ENCODE data around the gene PRDM5. TPM values are rescaled to one million over a fixed set of nuclear protein-coding genes. Genes with fewer than 3 reads are reported as not detected.

PRDM5 gene
- total RNA-seq, 1 experiment from 2014 or later: 0.85 TPM

- H2AFZ ChIP-seq: no peak overlapping the region
- ChIA-PET CTCF (no interaction called here), POLR2A (ENCODE audit: unreplicated experiment) (no interaction called here)
- intact Hi-C loops (cut with micrococcal nuclease; ENCODE audit: unreplicated experiment): no loop called here
- H3K36me3 ChIP-seq (ENCODE audit: low read depth): no peaks in the 10 kb centered on the region
- H3K4me1 ChIP-seq (replicated peaks; ENCODE audit: insufficient read depth): no peaks in the 10 kb centered on the region
- no peaks in the 10 kb centered on the region for H3K27me3 ChIP-seq (ENCODE audit: insufficient read depth, low read depth)
- BruUV-seq (replicated peaks): no TSS peak
- no peaks in the 10 kb centered on the region for H4K20me1 ChIP-seq (ENCODE audit: insufficient read depth)
- H3K9me2 ChIP-seq (ENCODE audit: insufficient read depth): no peaks in the 10 kb centered on the region
- H3K9me3 ChIP-seq (ENCODE audit: insufficient read depth, low read depth): no peaks in the 10 kb centered on the region
- H3K79me2 ChIP-seq (ENCODE audit: low read depth): no peaks in the 10 kb centered on the region
- H3K4me2 ChIP-seq: no peak overlapping the region
- no peak overlapping the region for H3K4me3 ChIP-seq
- H3K27ac ChIP-seq: no peak overlapping the region
- no peaks in the 10 kb centered on the region for H3F3A ChIP-seq (ENCODE audit: insufficient read depth, low read depth)
- no peak for DNase-seq
- TF ChIP-seq EZH2 (IDR thresholded peaks at IDR 0.05; ENCODE audit: low read depth): no peak
- TF ChIP-seq, protein P1, sequence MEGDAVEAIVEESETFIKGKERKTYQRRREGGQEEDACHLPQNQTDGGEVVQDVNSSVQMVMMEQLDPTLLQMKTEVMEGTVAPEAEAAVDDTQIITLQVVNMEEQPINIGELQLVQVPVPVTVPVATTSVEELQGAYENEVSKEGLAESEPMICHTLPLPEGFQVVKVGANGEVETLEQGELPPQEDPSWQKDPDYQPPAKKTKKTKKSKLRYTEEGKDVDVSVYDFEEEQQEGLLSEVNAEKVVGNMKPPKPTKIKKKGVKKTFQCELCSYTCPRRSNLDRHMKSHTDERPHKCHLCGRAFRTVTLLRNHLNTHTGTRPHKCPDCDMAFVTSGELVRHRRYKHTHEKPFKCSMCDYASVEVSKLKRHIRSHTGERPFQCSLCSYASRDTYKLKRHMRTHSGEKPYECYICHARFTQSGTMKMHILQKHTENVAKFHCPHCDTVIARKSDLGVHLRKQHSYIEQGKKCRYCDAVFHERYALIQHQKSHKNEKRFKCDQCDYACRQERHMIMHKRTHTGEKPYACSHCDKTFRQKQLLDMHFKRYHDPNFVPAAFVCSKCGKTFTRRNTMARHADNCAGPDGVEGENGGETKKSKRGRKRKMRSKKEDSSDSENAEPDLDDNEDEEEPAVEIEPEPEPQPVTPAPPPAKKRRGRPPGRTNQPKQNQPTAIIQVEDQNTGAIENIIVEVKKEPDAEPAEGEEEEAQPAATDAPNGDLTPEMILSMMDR (conservative IDR thresholded peaks at IDR 0.05): no peak
These were observed 7.2 kb downstream of the PRDM5 start for GRCh38 chr4:120915336-120915735.

GRCh38 chr4:120903419-120903818 lies 19.1 kb downstream of the PRDM5 start:
- Histone ChIP-seq H3K4me2 (no peak overlapping the region), H3K4me1 (replicated peaks; ENCODE audit: insufficient read depth) (no peaks in the 10 kb centered on the region), H4K20me1 (ENCODE audit: insufficient read depth) (no peaks in the 10 kb centered on the region), H3K9me3 (ENCODE audit: insufficient read depth, low read depth) (no peaks in the 10 kb centered on the region), H3F3A (ENCODE audit: insufficient read depth, low read depth) (no peaks in the 10 kb centered on the region), H3K36me3 (ENCODE audit: low read depth) (no peaks in the 10 kb centered on the region), H3K27ac (no peak overlapping the region), H3K4me3 (no peak overlapping the region), H3K9me2 (ENCODE audit: insufficient read depth) (no peaks in the 10 kb centered on the region), H3K27me3 (ENCODE audit: insufficient read depth, low read depth) (no peaks in the 10 kb centered on the region), H2AFZ (no peak overlapping the region), H3K79me2 (ENCODE audit: low read depth) (no peaks in the 10 kb centered on the region)
- ChIA-PET POLR2A (ENCODE audit: unreplicated experiment) (no interaction called here), CTCF (no interaction called here)
- no TSS peak for BruUV-seq (replicated peaks)
- no peak for DNase-seq
- no peak for TF ChIP-seq EZH2 (IDR thresholded peaks at IDR 0.05; ENCODE audit: low read depth)
- TF ChIP-seq, protein P1 (conservative IDR thresholded peaks at IDR 0.05): no peak
- intact Hi-C loops (cut with micrococcal nuclease; ENCODE audit: unreplicated experiment): no loop called here

DNA sequence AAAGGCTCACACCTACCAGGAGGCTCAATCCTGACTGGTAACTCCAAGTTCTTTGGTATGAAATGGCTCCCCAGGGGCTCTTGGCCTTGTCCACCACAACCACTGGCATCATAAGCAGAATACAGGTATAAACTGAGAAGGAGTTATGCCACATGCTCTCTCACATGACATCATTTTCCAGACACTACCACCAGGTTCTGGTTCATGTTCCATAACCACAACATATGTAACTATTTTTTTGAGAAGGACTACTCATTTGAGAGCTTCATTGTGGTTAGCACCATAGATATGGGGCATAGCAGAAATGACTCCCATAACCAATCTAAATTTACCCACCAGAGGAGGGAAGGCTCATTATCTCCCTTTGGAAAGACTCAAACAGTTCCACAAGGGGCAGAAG lies 19.6 kb downstream of the PRDM5 start:
- H3K27ac ChIP-seq: no peak overlapping the region
- intact Hi-C loops (cut with micrococcal nuclease; ENCODE audit: unreplicated experiment): no loop called here
- H4K20me1 ChIP-seq (ENCODE audit: insufficient read depth): no peaks in the 10 kb centered on the region
- no peaks in the 10 kb centered on the region for H3K27me3 ChIP-seq (ENCODE audit: insufficient read depth, low read depth)
- H3K79me2 ChIP-seq (ENCODE audit: low read depth): no peaks in the 10 kb centered on the region
- H3K36me3 ChIP-seq (ENCODE audit: low read depth): no peaks in the 10 kb centered on the region
- POLR2A ChIA-PET (ENCODE audit: unreplicated experiment): no interaction called here
- DNase-seq: no peak
- no peak overlapping the region for H3K4me3 ChIP-seq
- BruUV-seq (replicated peaks): no TSS peak
- no peaks in the 10 kb centered on the region for H3K9me2 ChIP-seq (ENCODE audit: insufficient read depth)
- no peaks in the 10 kb centered on the region for H3F3A ChIP-seq (ENCODE audit: insufficient read depth, low read depth)
- H3K4me1 ChIP-seq (replicated peaks; ENCODE audit: insufficient read depth): no peaks in the 10 kb centered on the region
- TF ChIP-seq, protein P1 (conservative IDR thresholded peaks at IDR 0.05): no peak
- no peak for TF ChIP-seq EZH2 (IDR thresholded peaks at IDR 0.05; ENCODE audit: low read depth)
- no peaks in the 10 kb centered on the region for H3K9me3 ChIP-seq (ENCODE audit: insufficient read depth, low read depth)
- H2AFZ ChIP-seq: no peak overlapping the region
- H3K4me2 ChIP-seq: no peak overlapping the region
- CTCF ChIA-PET: no interaction called here
